ENCODE measurements around the gene EEF1A1.
"Not testable (repeated sequence)": the region's sequence is repeated elsewhere in the genome, so short reads cannot be mapped to it uniquely, and the experiment has no call there.

Gene EEF1A1

GRCh38 chr6:73520688-73521350 is at the start of gene EEF1A1:
Gene EEF1A1, minus strand, starts transcription at chr6:73521032. Its CDS starts 1,006 bp downstream, at chr6:73520026.
- peak; percentile 100 for DNase-seq (ENCODE audit: low read depth)

- DNase-seq (ENCODE audit: low read depth): no peak
Measured at GRCh38 chr6:73569121-73569520, 48.3 kb upstream of the EEF1A1 start.

- DNase-seq (ENCODE audit: low read depth): no peak
Measured at GRCh38 chr6:73566954-73567591, 46.2 kb upstream of the EEF1A1 start.

GRCh38 chr6:73566486-73566871 is 45.6 kb upstream of the EEF1A1 start:
- not testable (repeated sequence) for DNase-seq (ENCODE audit: low read depth)

- no peak for DNase-seq (ENCODE audit: low read depth)
Measured at GRCh38 chr6:73565767-73566485, 45.1 kb upstream of the EEF1A1 start.

GRCh38 chr6:73564578-73565345 is 43.9 kb upstream of the EEF1A1 start:
- no peak for DNase-seq (ENCODE audit: low read depth)

GRCh38 chr6:73562558-73562957 is 41.7 kb upstream of the EEF1A1 start:
- no peak for DNase-seq (ENCODE audit: low read depth)

- DNase-seq (ENCODE audit: low read depth): no peak
Measured at GRCh38 chr6:73560853-73561407, 40.1 kb upstream of the EEF1A1 start.

- no peak for DNase-seq (ENCODE audit: low read depth)
Measured at GRCh38 chr6:73560182-73560732, 39.4 kb upstream of the EEF1A1 start.

GRCh38 chr6:73559399-73559794 is 38.6 kb upstream of the EEF1A1 start:
- not testable (repeated sequence) for DNase-seq (ENCODE audit: low read depth)

- DNase-seq (ENCODE audit: low read depth): no peak
Measured at GRCh38 chr6:73558624-73559398, 38.0 kb upstream of the EEF1A1 start.

- DNase-seq (ENCODE audit: low read depth): no peak
Measured at GRCh38 chr6:73556836-73557235, 36.0 kb upstream of the EEF1A1 start.

- DNase-seq (ENCODE audit: low read depth): not testable (repeated sequence)
Measured at GRCh38 chr6:73555380-73555949, 34.6 kb upstream of the EEF1A1 start.

- not testable (repeated sequence) for DNase-seq (ENCODE audit: low read depth)
Measured at GRCh38 chr6:73551115-73551514, 30.3 kb upstream of the EEF1A1 start.

- DNase-seq (ENCODE audit: low read depth): no peak
Measured at GRCh38 chr6:73548458-73549446, 27.9 kb upstream of the EEF1A1 start.

GRCh38 chr6:73547036-73547435 is 26.2 kb upstream of the EEF1A1 start:
- no peak for DNase-seq (ENCODE audit: low read depth)

- DNase-seq (ENCODE audit: low read depth): no peak
Measured at GRCh38 chr6:73542891-73543290, 22.1 kb upstream of the EEF1A1 start.

- not testable (repeated sequence) for DNase-seq (ENCODE audit: low read depth)
Measured at GRCh38 chr6:73542481-73542880, 21.6 kb upstream of the EEF1A1 start.

GRCh38 chr6:73538116-73538779 is 17.4 kb upstream of the EEF1A1 start:
- DNase-seq (ENCODE audit: low read depth): no peak
